Lung (tissue), 12 donors: Measurements from ENCODE around the gene GCK. TPM values are rescaled to one million over a fixed set of nuclear protein-coding genes. Genes with fewer than 3 reads are reported as not detected.

Experiments used
- ATAC-seq: fragments of 200-7000 bp; cut with Tn5 transposase; one replicate; pipeline ENCODE4 v1.9.1; 2020; ENCODE audit warnings: moderate number of reproducible peaks; ENCODE audit not compliant: insufficient read depth, low FRiP score
- DNase-seq, 3 donors: peaks; one replicate each; pipeline ENCODE4 v3.0.0-alpha.2; 2013 to 2017
- H3K27ac ChIP-seq, 2 donors: one replicate each; pipeline ENCODE4 v1.5.1; 2013; ENCODE audit warnings: mild to moderate bottlenecking in 2 of 2, moderate library complexity in 2 of 2, control low read depth in 1 of 2, inconsistent platforms in 1 of 2, low read depth in 1 of 2, low read length in 1 of 2
- H3K27me3 ChIP-seq, 3 donors: one replicate each; pipeline ENCODE4 v1.5.1; 2013; ENCODE audit warnings: low read length in 2 of 3; ENCODE audit not compliant: control insufficient read depth in 3 of 3, insufficient read depth in 3 of 3
- H3K36me3 ChIP-seq, 4 donors: one replicate each; pipeline ENCODE4 v1.5.1; 2013; ENCODE audit warnings: low read length in 4 of 4, mild to moderate bottlenecking in 1 of 4, moderate library complexity in 1 of 4; ENCODE audit not compliant: control insufficient read depth in 4 of 4, insufficient read depth in 4 of 4
- H3K4me1 ChIP-seq, 5 donors: one replicate each; pipeline ENCODE4 v1.5.1; 2013; ENCODE audit warnings: low read length in 5 of 5, mild to moderate bottlenecking in 2 of 5, moderate library complexity in 1 of 5; ENCODE audit not compliant: control insufficient read depth in 5 of 5, insufficient read depth in 5 of 5
- H3K4me3 ChIP-seq: one replicate; pipeline ENCODE4 v1.5.1; 2013; ENCODE audit warnings: mild to moderate bottlenecking, control low read depth, moderate library complexity
- H3K9ac ChIP-seq, 2 donors: one replicate each; pipeline ENCODE4 v1.5.1; 2013; ENCODE audit warnings: low read length in 2 of 2, control low read depth in 1 of 2; ENCODE audit not compliant: insufficient read depth in 1 of 2
- H3K9me3 ChIP-seq, 4 donors: one replicate each; pipeline ENCODE4 v1.5.1; 2013; ENCODE audit warnings: low read length in 3 of 4, mild to moderate bottlenecking in 1 of 4, moderate library complexity in 1 of 4; ENCODE audit not compliant: control insufficient read depth in 4 of 4, insufficient read depth in 3 of 4
- CTCF ChIP-seq: IDR thresholded peaks from 2 replicates; pipeline ENCODE4 v1.5.1; 2012; ENCODE audit warnings: mild to moderate bottlenecking; ENCODE audit errors: control extremely low read depth, extremely low read depth
- WGBS, 2 donors: extraction: QIAGEN DNeasy Blood & Tissue Kit; methylation state at CpG; one replicate each; pipeline ENCODE4 v1.1.7; 2013; 5-methylcytosine and 5-hydroxymethylcytosine counted together
- polyA plus RNA-seq, 2 donors: library from polyadenylated mRNA; stranded (reverse); fragments of 200-250 nt; gene quantifications; one replicate each; pipeline ENCODE4 v1.2.1, GENCODE V29; 2013
- total RNA-seq, 2 donors: library from RNA; depleted of rRNA in 1 of 2; stranded (reverse); fragments of >200 nt in 1 of 2; gene quantifications; one replicate each; pipeline ENCODE4 v1.2.1, GENCODE V29; 2014 to 2021
- donor health status: control.
- donor health status: control.
- donor health status: Bipolar disorder and iron deficiency.
- donor health status: healthy.
- donor health status: DM: yes; HTN: yes; CAD: no.

Gene GCK
- total and polyA plus RNA-seq, 4 donors = 0.25 to 1.1 (median 0.43) TPM

DNA sequence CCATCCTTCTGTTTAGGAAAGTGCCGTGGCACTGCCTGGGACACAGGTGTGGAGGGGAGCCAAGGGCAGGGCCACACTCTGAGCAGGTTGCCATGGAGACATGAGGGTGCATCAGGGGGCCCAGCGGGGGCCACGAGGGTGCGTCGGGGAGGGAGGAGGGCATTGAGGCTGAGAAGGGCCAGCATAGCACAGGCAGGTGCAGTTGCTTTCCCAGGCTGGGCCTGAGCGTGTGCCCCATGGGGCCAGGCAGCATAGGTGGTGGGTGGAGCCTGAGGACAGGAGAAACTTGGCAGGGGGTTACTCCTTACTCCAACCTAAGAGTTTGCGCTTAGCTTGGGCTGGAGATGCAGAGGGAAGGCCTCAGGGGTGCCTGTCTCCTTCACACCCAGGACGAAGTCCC, 26.8 kb upstream of the GCK start:
- H3K4me1 ChIP-seq = peaks cover 0 to 7% (median 0%) of the 10 kb centered on the region in 5 donors
- no peak overlapping the region for H3K4me3 ChIP-seq
- no peak overlapping the region for H3K9ac ChIP-seq
- peaks cover 0 to 14% (median 0%) of the 10 kb centered on the region in 4 donors for H3K9me3 ChIP-seq
- no peak for DNase-seq
- no peaks in the 10 kb centered on the region for H3K27me3 ChIP-seq
- 70 to 84% methylated on average over 8 of the region's 8 CpGs for WGBS, 2 donors
- no peak for TF ChIP-seq CTCF
- peaks cover under 1 to 26% (median 8%) of the 10 kb centered on the region in 4 donors for H3K36me3 ChIP-seq
- H3K27ac ChIP-seq = no peak overlapping the region
- no peak for ATAC-seq

DNA sequence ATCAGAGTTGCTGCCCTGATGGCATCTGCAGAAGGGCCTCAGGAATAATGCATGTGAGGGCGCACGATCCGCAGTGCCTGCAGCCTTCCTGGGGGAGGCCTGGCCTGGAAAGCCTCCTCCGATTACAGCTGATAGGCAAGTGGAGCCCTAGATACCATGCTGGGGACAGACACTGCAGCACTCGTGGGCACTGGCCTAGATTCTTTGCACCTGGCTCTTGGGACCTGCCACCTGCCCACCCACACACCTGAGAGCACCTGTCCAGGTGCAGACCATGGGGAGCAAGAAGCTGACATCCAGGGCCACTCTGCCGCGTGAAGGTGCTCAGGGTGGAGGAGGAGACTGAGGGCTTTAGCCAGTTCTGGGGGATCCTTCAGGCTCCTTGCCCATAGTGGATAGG, 26.3 kb upstream of the GCK start:
- no peak for DNase-seq

GRCh38 chr7:44213877-44214388, 24.7 kb upstream of the GCK start:
- H3K36me3 ChIP-seq = peaks cover 7 to 41% (median 20%) of the 10 kb centered on the region in 4 donors
- WGBS, 2 donors = 84 to 91% methylated on average over 9 of the region's 9 CpGs
- no peak for TF ChIP-seq CTCF
- no peak overlapping the region for H3K27ac ChIP-seq
- no peak overlapping the region for H3K9ac ChIP-seq
- H3K27me3 ChIP-seq = no peaks in the 10 kb centered on the region
- peaks cover 0 to 7% (median 0%) of the 10 kb centered on the region in 4 donors for H3K9me3 ChIP-seq
- H3K4me3 ChIP-seq = no peak overlapping the region
- no peak for DNase-seq
- peaks cover 0 to 7% (median 0%) of the 10 kb centered on the region in 5 donors for H3K4me1 ChIP-seq
- no peak for ATAC-seq

More for the DNA sequence above, 26.3 kb upstream of the GCK start:
- no peak overlapping the region for H3K9ac ChIP-seq
- ATAC-seq = no peak
- H3K9me3 ChIP-seq = peaks cover 0 to 14% (median 0%) of the 10 kb centered on the region in 4 donors
- H3K27ac ChIP-seq = no peak overlapping the region
- H3K27me3 ChIP-seq = no peaks in the 10 kb centered on the region
- WGBS, 2 donors = 91 to 97% methylated on average over 7 of the region's 7 CpGs
- no peak for TF ChIP-seq CTCF
- peaks cover 0 to 7% (median 0%) of the 10 kb centered on the region in 5 donors for H3K4me1 ChIP-seq
- no peak overlapping the region for H3K4me3 ChIP-seq
- H3K36me3 ChIP-seq = peaks cover 3 to 30% (median 12%) of the 10 kb centered on the region in 4 donors
